ENCODE measurements around the gene TMEM40.

DNA sequence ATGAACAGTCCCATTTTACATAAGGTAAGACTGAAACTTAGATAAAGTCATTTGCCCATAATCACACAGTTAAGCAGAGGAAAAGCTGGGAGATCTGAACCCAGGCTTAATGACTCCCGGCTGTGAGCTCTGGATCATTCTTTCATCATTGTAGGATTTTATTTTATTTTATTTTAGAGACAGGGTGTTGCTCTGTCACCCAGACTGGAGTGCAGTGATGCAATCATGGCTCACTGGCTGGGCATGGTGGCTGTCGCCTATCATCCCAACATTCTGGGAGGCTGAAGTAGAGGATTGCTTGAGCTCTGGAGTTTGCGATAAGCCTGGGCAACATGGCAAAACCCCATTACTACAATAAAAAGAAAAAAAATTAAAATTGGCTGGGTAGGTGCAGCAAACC, 63.9 kb downstream of the TMEM40 start:
- TF ChIP-seq, protein P1, sequence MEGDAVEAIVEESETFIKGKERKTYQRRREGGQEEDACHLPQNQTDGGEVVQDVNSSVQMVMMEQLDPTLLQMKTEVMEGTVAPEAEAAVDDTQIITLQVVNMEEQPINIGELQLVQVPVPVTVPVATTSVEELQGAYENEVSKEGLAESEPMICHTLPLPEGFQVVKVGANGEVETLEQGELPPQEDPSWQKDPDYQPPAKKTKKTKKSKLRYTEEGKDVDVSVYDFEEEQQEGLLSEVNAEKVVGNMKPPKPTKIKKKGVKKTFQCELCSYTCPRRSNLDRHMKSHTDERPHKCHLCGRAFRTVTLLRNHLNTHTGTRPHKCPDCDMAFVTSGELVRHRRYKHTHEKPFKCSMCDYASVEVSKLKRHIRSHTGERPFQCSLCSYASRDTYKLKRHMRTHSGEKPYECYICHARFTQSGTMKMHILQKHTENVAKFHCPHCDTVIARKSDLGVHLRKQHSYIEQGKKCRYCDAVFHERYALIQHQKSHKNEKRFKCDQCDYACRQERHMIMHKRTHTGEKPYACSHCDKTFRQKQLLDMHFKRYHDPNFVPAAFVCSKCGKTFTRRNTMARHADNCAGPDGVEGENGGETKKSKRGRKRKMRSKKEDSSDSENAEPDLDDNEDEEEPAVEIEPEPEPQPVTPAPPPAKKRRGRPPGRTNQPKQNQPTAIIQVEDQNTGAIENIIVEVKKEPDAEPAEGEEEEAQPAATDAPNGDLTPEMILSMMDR (IDR thresholded peaks at IDR 0.05): no peak
- TF ChIP-seq POLR2A (IDR thresholded peaks at IDR 0.05): no peak
